Astrocyte of the cerebellum (primary cell): ENCODE measurements around the gene PPM1H.

Experiments
- DNase-seq: peaks from one replicate; pipeline ENCODE4 v3.0.0-alpha.2; 2011; ENCODE audit warnings: low read depth
- H3K4me3 ChIP-seq: 2 replicates; pipeline ENCODE4 v1.5.1; 2011; ENCODE audit warnings: mild to moderate bottlenecking, low read depth, low read length, moderate library complexity
- CTCF ChIP-seq: IDR thresholded peaks from 2 replicates; pipeline ENCODE4 v1.5.1; 2012; ENCODE audit warnings: low read length, low read depth, moderate library complexity, mild to moderate bottlenecking; ENCODE audit errors: missing control alignments
- in situ Hi-C: cut with HindIII; loops from 2 replicates; pipeline ENCODE4 v1.10.0; 2017; ENCODE audit warnings: low sequenced_read_pairs

The PPM1H gene

GRCh38 chr12:62709311-62709710 lies 225.6 kb downstream of the PPM1H start:
- TF ChIP-seq CTCF = no peak
- in situ Hi-C loops = loop anchor here (10.0 kb wide), 1 partner anchor 105 kb away; no protein-coding TSS in a partner anchor
- H3K4me3 ChIP-seq = no peak overlapping the region
- no peak for DNase-seq

- no peak for DNase-seq
- in situ Hi-C loops = loop anchor here (10.0 kb wide), 1 partner anchor 103 kb away; no protein-coding TSS in a partner anchor
- no peak overlapping the region for H3K4me3 ChIP-seq
- no peak for TF ChIP-seq CTCF
Observed at GRCh38 chr12:62707939-62708338, 227.0 kb downstream of the PPM1H start.

GRCh38 chr12:62705846-62706245 lies 229.1 kb downstream of the PPM1H start:
- no peak overlapping the region for H3K4me3 ChIP-seq
- no peak for TF ChIP-seq CTCF
- in situ Hi-C loops = loop anchor here (10.0 kb wide), 1 partner anchor 101 kb away; no protein-coding TSS in a partner anchor
- no peak for DNase-seq

- no peak overlapping the region for H3K4me3 ChIP-seq
- DNase-seq = no peak
- in situ Hi-C loops = loop anchor here (10.0 kb wide), 1 partner anchor 98 kb away; no protein-coding TSS in a partner anchor
- TF ChIP-seq CTCF = no peak
Observed at GRCh38 chr12:62703011-62703380, 232.0 kb downstream of the PPM1H start.

- no peak overlapping the region for H3K4me3 ChIP-seq
- DNase-seq = no peak
- in situ Hi-C loops = loop anchor here (10.0 kb wide), 1 partner anchor 97 kb away; no protein-coding TSS in a partner anchor
- no peak for TF ChIP-seq CTCF
Observed at GRCh38 chr12:62701492-62701891, 233.5 kb downstream of the PPM1H start.

GRCh38 chr12:62700091-62700880 lies 234.7 kb downstream of the PPM1H start:
- no peak overlapping the region for H3K4me3 ChIP-seq
- no peak for DNase-seq
- in situ Hi-C loops = loop anchor here (10.0 kb wide), 1 partner anchor 95 kb away; no protein-coding TSS in a partner anchor
- no peak for TF ChIP-seq CTCF
